Cardiac muscle cell (in vitro differentiated cells and primary cell): ENCODE results near the gene MKX. TPM values are rescaled to one million over a fixed set of nuclear protein-coding genes. Genes with fewer than 3 reads are reported as not detected.

Experiments
- DNase-seq, 2 donors: peaks; one replicate each; pipeline versions ENCODE4 v3.0.0 to v3.0.0-alpha.2; 2010 to 2017; ENCODE audit warnings: low read depth in 1 of 2, low spot score in 1 of 2
- H3K27ac ChIP-seq: fragments of 200-600 bp; sonication (generic); 2 replicates; pipeline ENCODE4 v1.5.1; 2016
- H3K27me3 ChIP-seq: fragments of 200-600 bp; sonication (generic); 2 replicates; pipeline ENCODE4 v1.6.0; 2016; ENCODE audit warnings: control low read depth
- H3K36me3 ChIP-seq: fragments of 200-600 bp; sonication (generic); 2 replicates; pipeline ENCODE4 v1.5.1; 2016; ENCODE audit warnings: control low read depth
- H3K4me1 ChIP-seq: fragments of 200-600 bp; sonication (generic); 2 replicates; pipeline ENCODE4 v1.8.1; 2017; ENCODE audit warnings: low read depth, mild to moderate bottlenecking, mixed run types
- H3K4me3 ChIP-seq: fragments of 200-600 bp; sonication (generic); 2 replicates; pipeline ENCODE4 v1.5.1; 2016; ENCODE audit warnings: mild to moderate bottlenecking
- H3K9me3 ChIP-seq: fragments of 200-600 bp; sonication (generic); 2 replicates; pipeline ENCODE4 v1.5.1; 2017; ENCODE audit warnings: low read depth, mild to moderate bottlenecking, control low read depth
- CTCF ChIP-seq: IDR thresholded peaks from 2 replicates; pipeline ENCODE4 v1.5.1; 2012; ENCODE audit warnings: low read depth, mild to moderate bottlenecking, low read length
- polyA plus RNA-seq: library from polyadenylated mRNA; unstranded; fragments of >200 nt; fragmentation: Nextera tagmentation; extraction: Ambion mirVana; gene quantifications from 2 replicates; pipeline ENCODE4 v1.2.1, GENCODE V29; 2016
- total RNA-seq: library from RNA; depleted of rRNA; stranded (reverse); fragments of >200 nt; gene quantifications from 2 replicates; pipeline ENCODE4 v1.2.3, GENCODE V29; 2016

MKX gene
- total and polyA plus RNA-seq, 2 experiments from 2014 or later = 0.39 TPM; not detected in 1

- TF ChIP-seq CTCF = no peak
- H3K9me3 ChIP-seq = no peaks in the 10 kb centered on the region
- no peaks in the 10 kb centered on the region for H3K36me3 ChIP-seq
- no peak overlapping the region for H3K4me3 ChIP-seq
- DNase-seq = no peak
- H3K27me3 ChIP-seq = no peaks in the 10 kb centered on the region
- no peak overlapping the region for H3K27ac ChIP-seq
- no peaks in the 10 kb centered on the region for H3K4me1 ChIP-seq
Measured at GRCh38 chr10:27628621-27629020, 117.0 kb downstream of the MKX start.

- Histone ChIP-seq H3K27me3 (no peaks in the 10 kb centered on the region), H3K27ac (no peak overlapping the region), H3K9me3 (no peaks in the 10 kb centered on the region), H3K4me1 (no peaks in the 10 kb centered on the region), H3K36me3 (no peaks in the 10 kb centered on the region), H3K4me3 (no peak overlapping the region)
- TF ChIP-seq CTCF = no peak
- DNase-seq = no peak
Measured at GRCh38 chr10:27626890-27627289, 118.7 kb downstream of the MKX start.

GRCh38 chr10:27625452-27626211 lies 120.0 kb downstream of the MKX start:
- H3K4me3 ChIP-seq = no peak overlapping the region
- DNase-seq = no peak
- no peaks in the 10 kb centered on the region for H3K36me3 ChIP-seq
- H3K27ac ChIP-seq = no peak overlapping the region
- H3K9me3 ChIP-seq = no peaks in the 10 kb centered on the region
- H3K27me3 ChIP-seq = no peaks in the 10 kb centered on the region
- no peak for TF ChIP-seq CTCF
- no peaks in the 10 kb centered on the region for H3K4me1 ChIP-seq

- H3K27ac ChIP-seq = no peak overlapping the region
- H3K4me3 ChIP-seq = no peak overlapping the region
- H3K4me1 ChIP-seq = no peaks in the 10 kb centered on the region
Measured at GRCh38 chr10:27624941-27625340, 120.7 kb downstream of the MKX start.

More at GRCh38 chr10:27624941-27625340, 120.7 kb downstream of the MKX start:
- H3K27me3 ChIP-seq = no peaks in the 10 kb centered on the region
- no peak for DNase-seq
- no peak for TF ChIP-seq CTCF
- no peaks in the 10 kb centered on the region for H3K36me3 ChIP-seq
- no peaks in the 10 kb centered on the region for H3K9me3 ChIP-seq

Other genes with a start within 250 kb of the MKX start
- 19.0 and 36.5 TPM in 2 replicates for gene RAB18, start 241.5 kb downstream of the MKX start, total RNA-seq
- 116 and 123 TPM in 2 replicates for gene RAB18, start 241.5 kb downstream of the MKX start, polyA plus RNA-seq